ENCODE data around the gene NAT10.
"Not testable (repeated sequence)": the region's sequence is repeated elsewhere in the genome, so short reads cannot be mapped to it uniquely, and the experiment has no call there.

The NAT10 gene

DNA sequence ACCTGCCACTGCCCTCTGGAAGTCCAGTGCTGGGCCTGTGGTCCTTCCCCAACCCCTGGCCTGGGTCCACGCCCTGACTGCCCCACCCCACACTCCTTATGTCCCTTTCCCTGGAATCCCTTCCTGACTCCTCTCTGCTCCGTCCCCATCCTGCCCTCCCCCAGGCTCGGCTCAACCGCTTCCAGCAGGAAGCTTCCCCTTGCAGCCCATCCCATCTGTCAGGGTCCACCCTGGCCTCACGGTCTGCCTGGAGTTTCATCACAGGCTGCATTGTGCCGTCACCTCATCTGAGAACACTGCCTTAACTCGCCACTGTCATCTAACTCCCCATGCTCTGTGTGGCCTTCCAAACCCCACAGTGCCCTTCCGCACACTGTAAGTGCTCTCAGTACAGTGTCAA, 64.3 kb downstream of the NAT10 start:
- DNase-seq = no peak

DNA sequence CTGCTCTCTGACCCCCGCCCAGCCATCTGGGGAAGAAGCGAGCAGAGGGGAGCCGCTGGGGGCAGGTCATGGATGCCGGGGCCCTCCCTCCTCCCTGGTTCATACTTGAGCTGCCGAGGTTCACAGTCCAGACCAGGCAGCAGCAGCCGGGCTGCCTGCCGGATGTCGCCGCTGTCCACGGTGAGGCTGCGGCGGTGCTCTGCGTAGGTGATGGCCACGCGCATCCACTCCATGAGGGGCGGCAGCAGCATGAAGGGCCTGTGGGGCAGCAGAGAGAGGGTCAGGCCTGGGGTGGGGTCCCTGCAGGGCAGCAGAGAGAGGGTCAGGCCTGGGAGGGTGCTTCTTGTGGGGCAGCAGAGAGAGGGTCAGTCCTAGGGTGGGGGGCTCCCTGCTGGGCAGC, 67.6 kb downstream of the NAT10 start:
- DNase-seq = no peak

DNA sequence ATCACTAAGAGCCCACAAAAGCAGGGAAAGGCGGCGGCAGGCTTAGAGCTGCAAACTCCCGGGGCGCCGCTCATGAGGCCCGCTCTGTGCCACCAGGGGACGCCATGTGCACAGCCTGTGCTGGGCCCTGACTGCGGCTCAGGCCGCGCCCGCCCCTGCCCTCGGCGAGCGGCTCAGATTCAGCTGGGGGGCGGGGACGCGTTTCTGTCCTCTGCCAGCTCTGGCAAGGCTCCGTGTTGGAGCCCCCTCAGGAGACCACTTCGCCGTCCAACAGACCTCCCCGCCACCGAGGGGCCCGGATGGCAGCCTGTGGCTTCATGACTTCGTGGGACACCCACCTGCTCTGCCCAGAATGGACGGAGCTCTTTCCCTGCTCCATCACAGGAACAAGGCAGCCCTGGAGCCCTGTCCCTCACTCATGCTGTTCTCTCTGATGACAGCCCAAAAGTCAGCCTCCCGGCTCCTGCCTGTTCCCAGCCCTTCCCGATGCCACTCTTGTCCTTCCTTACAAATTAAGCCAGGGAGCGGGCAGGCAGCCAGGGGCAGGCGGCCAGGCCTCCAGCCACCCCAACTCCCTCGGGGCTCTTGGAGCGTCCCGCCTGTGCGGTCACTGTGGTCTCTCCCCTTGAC, 69.1 kb downstream of the NAT10 start:
- DNase-seq = peak; percentile 73

GRCh38 chr11:34175284-34176019, 70.0 kb downstream of the NAT10 start:
- no peak for DNase-seq

- DNase-seq = no peak
Measured at GRCh38 chr11:34176751-34177209, 71.4 kb downstream of the NAT10 start.

DNA sequence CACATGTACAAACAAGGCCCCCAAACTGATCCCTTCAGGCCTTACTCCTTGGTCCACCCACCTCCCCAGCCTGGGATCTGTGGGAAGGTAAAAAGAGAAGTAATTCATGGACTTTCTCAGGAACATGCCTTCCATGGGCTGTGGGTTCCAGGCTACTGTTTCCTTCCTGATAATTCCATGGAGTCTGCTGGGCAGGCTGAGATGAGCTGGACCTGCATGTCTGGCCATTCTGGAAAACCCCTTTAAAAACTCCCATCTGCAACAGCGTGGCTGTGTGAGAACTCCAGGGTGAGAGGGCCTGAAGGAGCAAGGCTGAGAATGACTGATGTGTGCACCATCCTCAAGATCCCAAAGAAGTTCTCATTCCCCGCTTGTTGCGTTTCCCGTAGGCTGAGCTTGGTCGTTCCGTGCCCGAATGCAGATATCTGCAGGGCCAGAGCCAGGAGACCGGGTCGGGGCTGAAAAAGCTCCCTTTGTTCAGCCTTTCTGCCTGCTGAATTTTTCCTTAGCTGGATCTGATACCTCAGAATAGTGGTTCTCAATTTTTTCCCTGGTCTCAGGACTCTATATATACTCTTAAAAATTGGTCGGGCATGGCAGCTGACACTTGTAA, 72.9 kb downstream of the NAT10 start:
- DNase-seq = no peak

DNA sequence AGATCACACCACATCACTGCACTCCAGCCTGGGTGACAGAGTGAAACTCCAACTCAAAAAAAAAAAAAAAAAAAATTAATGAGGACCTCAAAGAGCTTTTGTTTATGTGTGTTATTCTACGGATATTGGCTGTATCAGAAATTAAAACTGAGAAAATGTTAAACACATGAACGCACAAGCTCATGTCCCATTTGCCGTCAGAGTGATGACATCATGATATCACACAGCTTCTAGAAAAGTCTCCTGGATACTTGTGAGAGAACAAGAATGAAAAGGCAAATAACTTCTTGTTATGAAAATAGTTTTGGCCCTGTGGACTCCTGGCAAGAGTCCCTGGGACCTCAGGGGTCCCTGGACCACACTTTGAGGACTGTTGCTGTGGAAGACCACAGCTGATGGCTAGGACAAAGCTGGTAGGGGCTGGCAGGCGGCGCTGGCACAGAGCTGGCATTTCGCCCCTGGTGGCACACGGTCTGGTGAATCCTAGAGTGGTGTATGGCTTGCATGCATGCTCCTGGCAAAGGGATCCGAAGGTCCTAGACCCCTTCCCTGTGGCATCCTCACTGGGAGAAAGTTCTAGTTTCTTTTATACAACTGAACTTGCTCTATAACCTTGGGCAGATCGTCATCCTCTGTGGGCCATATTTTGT, 73.7 kb downstream of the NAT10 start:
- no peak for DNase-seq

- no peak for DNase-seq
Measured at GRCh38 chr11:34180040-34180813, 74.8 kb downstream of the NAT10 start.

GRCh38 chr11:34180814-34181165, 75.4 kb downstream of the NAT10 start:
- DNase-seq = not testable (repeated sequence)

GRCh38 chr11:34181251-34181650, 75.8 kb downstream of the NAT10 start:
- no peak for DNase-seq

- no peak for DNase-seq
Measured at GRCh38 chr11:34181856-34182405, 76.5 kb downstream of the NAT10 start.

DNA sequence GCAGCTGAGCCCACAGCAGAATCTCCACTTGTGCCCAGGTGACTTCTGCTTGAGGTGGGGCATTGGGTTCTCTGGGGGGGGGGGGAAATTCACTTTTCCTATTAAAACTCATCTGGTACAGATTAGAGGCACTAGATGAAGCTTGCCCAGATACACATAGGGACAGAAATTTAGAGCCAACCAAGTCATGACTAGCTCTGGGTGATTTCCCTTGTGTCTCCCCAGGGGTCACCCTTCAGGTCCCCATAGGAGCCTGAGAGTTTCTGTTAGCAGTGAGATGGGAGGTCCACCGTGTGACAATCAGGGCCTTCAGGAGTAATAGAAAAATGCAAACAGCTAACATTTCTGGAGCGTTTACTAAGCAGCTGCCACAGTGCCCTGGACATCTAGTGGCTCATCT, 77.0 kb downstream of the NAT10 start:
- DNase-seq = no peak

GRCh38 chr11:34182921-34183685, 77.7 kb downstream of the NAT10 start:
- no peak for DNase-seq

DNA sequence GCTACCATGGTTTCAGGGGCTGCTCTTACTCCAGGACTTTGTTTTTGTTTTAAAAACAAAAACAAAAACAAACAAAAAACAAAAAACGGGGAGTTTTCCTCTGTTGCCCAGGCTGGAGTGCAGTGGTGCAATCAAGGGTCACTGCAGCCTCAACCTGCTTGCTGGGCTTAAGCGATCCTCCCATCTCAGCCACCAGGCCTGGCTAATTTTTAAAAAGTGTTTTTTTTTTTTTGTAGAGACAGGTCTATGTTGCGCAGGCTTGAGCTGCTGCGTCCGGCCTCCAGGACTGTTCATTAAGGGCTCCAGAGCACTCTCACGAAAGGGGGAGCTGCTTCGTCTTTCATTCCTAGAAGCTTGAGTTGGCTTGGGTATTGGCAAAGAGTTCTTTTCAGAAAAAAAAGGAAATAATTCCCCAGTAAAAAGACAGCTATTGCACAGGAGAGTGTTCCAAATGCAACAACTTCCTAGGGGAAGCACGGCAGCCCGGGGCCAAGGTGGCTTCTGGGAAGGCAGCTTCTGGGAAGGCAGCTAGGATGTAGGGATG, 78.5 kb downstream of the NAT10 start:
- no peak for DNase-seq

DNA sequence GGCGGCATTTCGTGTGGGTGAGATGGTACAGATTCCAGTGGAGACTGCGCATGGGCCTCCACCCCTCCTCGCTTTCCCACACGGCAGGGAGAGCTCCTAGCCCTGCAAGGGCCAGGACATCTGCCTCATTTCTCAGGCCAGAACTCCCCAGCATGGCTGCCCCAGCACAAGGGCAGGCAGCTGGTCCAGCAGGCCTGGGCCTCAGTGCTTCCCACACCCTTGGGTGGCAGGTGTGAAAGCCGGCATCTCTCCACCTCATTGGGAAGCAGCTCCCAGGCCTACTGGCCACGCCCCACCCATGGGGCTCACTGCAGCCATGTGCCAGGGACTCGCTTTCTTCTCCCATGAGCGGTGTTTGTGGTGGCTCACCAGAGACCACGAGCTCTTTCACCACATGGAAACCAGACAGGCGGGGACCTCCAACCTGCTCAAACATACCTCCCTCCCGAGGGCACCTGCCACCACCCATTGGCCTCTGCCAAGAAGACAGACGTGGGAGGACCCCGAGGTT, 79.1 kb downstream of the NAT10 start:
- DNase-seq = no peak

DNA sequence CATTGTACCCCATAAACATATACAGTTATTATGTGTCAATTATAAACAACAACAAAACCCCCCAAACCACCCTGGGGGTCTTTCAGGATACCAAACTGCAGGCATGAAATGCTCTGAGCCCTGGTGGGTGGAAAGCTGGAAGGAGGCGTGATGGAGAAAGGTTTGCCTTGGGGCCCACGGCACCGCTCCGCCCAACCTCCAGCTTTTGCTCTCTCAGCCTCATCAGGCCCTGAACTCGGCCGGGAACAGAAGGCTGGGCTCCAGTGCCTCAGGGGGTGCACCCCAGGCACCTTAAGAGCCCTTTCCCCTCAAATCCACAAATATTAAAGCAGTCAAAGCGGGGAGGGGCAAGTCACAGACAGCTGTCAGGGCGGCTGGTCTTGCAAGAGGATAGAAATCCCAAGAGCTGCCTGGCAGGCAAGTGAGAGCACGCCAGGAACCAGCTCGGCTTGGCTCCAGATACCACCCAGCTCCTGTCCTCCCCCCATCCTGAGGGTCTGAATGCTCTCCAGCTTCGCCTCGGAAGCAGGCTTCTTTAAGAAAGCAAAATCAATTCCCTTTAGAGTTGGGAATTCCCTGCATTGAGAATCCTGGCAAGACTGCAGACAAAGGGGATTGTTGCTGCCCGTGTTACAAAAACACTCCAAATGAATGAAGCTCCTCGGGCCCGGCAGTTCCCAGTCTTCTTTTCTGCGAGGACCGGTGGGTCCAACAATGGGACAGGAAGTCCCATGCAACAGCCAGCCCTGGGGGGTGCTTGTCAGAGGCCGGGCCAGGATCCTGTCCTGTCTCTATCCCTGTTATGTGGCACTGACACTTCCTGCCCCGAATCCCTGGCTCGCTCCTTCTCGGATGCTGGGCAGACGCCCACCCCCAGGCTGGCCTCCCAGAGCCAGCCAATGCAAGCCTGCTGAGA, 80.8 kb downstream of the NAT10 start:
- no peak for DNase-seq

DNA sequence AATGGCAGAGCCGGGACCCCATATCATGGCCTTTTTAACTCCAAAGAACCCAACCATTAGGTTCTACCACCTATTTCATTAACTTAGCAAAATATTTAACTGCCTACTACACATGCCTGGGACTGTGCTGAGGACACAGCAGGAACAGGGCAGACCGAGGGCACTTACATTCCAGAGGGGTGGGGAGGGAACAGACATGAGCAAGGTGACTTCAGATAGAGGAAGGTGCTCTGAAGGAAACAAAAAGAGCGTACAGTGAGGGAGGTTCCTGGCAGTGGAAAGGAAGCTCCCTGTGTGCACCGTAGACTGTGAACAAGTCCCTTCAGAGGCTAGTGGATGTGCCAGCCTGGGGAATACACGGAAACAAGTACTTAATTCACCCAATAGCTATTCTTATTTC, 82.8 kb downstream of the NAT10 start:
- no peak for DNase-seq

DNA sequence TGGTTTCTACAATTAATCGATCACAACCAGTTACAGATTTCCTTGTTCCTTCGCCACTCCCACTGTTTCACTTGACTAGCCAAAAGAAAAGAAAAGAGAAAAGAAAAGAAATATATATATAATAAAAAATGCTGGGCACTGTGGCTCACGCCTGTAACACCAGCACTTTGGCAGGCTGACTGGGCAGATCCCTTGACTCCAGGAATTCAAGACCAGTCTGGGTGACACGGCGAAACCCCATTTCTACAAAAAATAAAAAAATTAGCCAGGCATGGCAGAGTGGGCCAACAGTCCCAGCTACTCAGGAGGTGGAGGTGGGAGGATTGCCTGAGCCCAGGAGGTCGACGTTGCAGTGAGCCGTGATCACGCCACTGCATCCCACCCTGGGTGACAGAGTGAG, 83.8 kb downstream of the NAT10 start:
- DNase-seq = no peak

- no peak for DNase-seq
Measured at GRCh38 chr11:34190192-34191139, 85.0 kb downstream of the NAT10 start.

Measured in EL (cell line).